Vagina (tissue), 2 donors: ENCODE data around the gene ARID1A. TPM values are rescaled to one million over a fixed set of nuclear protein-coding genes. Genes with fewer than 3 reads are reported as not detected.

Source experiments
- DNase-seq, 2 donors: peaks; one replicate each; pipeline ENCODE4 v3.0.0-alpha.2; 2017; ENCODE audit errors: extremely low spot score in 2 of 2
- H3K27ac ChIP-seq: fragments of 200-600 bp; sonication (generic); one replicate; pipeline ENCODE4 v1.5.1; 2019
- H3K27me3 ChIP-seq: fragments of 200-600 bp; sonication (generic); one replicate; pipeline ENCODE4 v1.5.1; 2019
- H3K36me3 ChIP-seq, 2 donors: fragments of 200-600 bp; sonication (generic); one replicate each; pipeline ENCODE4 v1.5.1; 2017 to 2019
- H3K4me1 ChIP-seq: fragments of 200-600 bp; sonication (generic); one replicate; pipeline ENCODE4 v1.5.1; 2019
- H3K4me3 ChIP-seq, 2 donors: fragments of 200-600 bp; sonication (generic); 1 replicate in 1 of 2; 2 replicates in 1 of 2; pipeline ENCODE4 v1.5.1; 2016 to 2019
- H3K9me3 ChIP-seq: fragments of 200-600 bp; sonication (generic); one replicate; pipeline ENCODE4 v1.5.1; 2019
- POLR2A ChIP-seq, 2 donors: fragments of 450-650 bp; IDR thresholded peaks; one replicate each; pipeline ENCODE4 v1.6.1; 2017; ENCODE audit warnings: antibody characterized with exemption in 2 of 2, mild to moderate bottlenecking in 2 of 2, moderate library complexity in 2 of 2
- POLR2AphosphoS5 ChIP-seq, 2 donors: sonication (generic); formaldehyde crosslinking; IDR thresholded peaks; one replicate each; pipeline ENCODE4 v1.9.0; 2017; ENCODE audit warnings: antibody characterized with exemption in 2 of 2, mild to moderate bottlenecking in 2 of 2, low read depth in 1 of 2; ENCODE audit not compliant: insufficient read depth in 1 of 2
- intact Hi-C: fragments of 100-400 bp; cut with DNase I; formaldehyde crosslinking; loops from one replicate; pipeline ENCODE4 v1.15.1; 2023
- total RNA-seq: library from RNA; depleted of rRNA; stranded (reverse); fragments of >200 nt; gene quantifications from one replicate; pipeline ENCODE4 v1.2.3, GENCODE V29; 2016
- TF ChIP-seq, protein P1 (sequence below), 3 experiments: fragments of 450-650 bp in 2 of 3; fragments of 200-600 bp in 1 of 3; sonication (generic) in 1 of 3; IDR thresholded peaks; one replicate each; pipeline ENCODE4 v1.5.1; 2017 to 2019; ENCODE audit warnings: antibody characterized with exemption in 3 of 3, mild to moderate bottlenecking in 2 of 3, moderate library complexity in 2 of 3

Gene ARID1A
- total RNA-seq, 1 donor from 2014 or later: 91.6 TPM

GRCh38 chr1:26822737-26823395, 127.1 kb downstream of the ARID1A start:
- DNase-seq: no peak
- no peak overlapping the region for H3K27ac ChIP-seq
- TF ChIP-seq POLR2A (IDR thresholded peaks at IDR 0.05): no peak
- TF ChIP-seq, protein P1, sequence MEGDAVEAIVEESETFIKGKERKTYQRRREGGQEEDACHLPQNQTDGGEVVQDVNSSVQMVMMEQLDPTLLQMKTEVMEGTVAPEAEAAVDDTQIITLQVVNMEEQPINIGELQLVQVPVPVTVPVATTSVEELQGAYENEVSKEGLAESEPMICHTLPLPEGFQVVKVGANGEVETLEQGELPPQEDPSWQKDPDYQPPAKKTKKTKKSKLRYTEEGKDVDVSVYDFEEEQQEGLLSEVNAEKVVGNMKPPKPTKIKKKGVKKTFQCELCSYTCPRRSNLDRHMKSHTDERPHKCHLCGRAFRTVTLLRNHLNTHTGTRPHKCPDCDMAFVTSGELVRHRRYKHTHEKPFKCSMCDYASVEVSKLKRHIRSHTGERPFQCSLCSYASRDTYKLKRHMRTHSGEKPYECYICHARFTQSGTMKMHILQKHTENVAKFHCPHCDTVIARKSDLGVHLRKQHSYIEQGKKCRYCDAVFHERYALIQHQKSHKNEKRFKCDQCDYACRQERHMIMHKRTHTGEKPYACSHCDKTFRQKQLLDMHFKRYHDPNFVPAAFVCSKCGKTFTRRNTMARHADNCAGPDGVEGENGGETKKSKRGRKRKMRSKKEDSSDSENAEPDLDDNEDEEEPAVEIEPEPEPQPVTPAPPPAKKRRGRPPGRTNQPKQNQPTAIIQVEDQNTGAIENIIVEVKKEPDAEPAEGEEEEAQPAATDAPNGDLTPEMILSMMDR (IDR thresholded peaks at IDR 0.05): peak in 1 of 3 experiments; percentile 4
- no peak for TF ChIP-seq POLR2AphosphoS5 (IDR thresholded peaks at IDR 0.05; ENCODE audit: insufficient read depth in 1 of 2, low read depth in 1 of 2)
- no peaks in the 10 kb centered on the region for H3K36me3 ChIP-seq
- H3K27me3 ChIP-seq: no peaks in the 10 kb centered on the region
- H3K9me3 ChIP-seq: no peaks in the 10 kb centered on the region
- peaks cover 21% of the 10 kb centered on the region for H3K4me1 ChIP-seq
- no peak overlapping the region for H3K4me3 ChIP-seq
- intact Hi-C loops: no loop called here

DNA sequence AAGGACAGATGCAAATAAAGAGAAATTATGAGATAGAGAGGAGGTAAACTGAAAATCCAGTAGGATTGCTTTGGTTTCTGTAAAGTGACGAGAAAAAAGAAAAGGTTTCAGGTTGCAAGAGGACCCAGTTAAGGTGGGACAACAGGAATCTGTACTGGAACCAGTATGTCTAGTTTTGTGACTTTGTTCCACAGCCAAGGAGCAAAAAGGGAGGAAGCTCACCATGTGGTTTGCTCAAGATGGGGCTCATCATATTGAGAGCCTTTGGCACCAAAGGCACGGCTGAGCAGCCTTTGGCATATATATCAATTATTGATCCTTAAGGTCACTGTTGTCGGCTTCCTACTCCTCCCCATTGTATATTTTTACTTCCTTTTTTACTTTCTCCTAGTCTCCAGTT, 128.9 kb downstream of the ARID1A start:
- DNase-seq: no peak
- intact Hi-C loops: no loop called here
- no peaks in the 10 kb centered on the region for H3K9me3 ChIP-seq
- peaks cover 39% of the 10 kb centered on the region for H3K4me1 ChIP-seq
- no peaks in the 10 kb centered on the region for H3K27me3 ChIP-seq
- no peak overlapping the region for H3K27ac ChIP-seq
- no peak overlapping the region for H3K4me3 ChIP-seq
- TF ChIP-seq POLR2A (IDR thresholded peaks at IDR 0.05): no peak
- no peak for TF ChIP-seq POLR2AphosphoS5 (IDR thresholded peaks at IDR 0.05; ENCODE audit: insufficient read depth in 1 of 2, low read depth in 1 of 2)
- TF ChIP-seq, protein P1 (IDR thresholded peaks at IDR 0.05): no peak
- H3K36me3 ChIP-seq: no peaks in the 10 kb centered on the region

- no peaks in the 10 kb centered on the region for H3K36me3 ChIP-seq
- H3K9me3 ChIP-seq: no peaks in the 10 kb centered on the region
- peak within 1 kb of the TSS; percentile 75 to 80 for H3K4me3 ChIP-seq
- intact Hi-C loops: no loop called here
- no peak for DNase-seq
- no peaks in the 10 kb centered on the region for H3K27me3 ChIP-seq
- peak within 1 kb of the TSS; percentile 95 for H3K27ac ChIP-seq
- H3K4me1 ChIP-seq: peaks cover 48% of the 10 kb centered on the region
- TF ChIP-seq POLR2A (IDR thresholded peaks at IDR 0.05) (no peak), POLR2AphosphoS5 (IDR thresholded peaks at IDR 0.05; ENCODE audit: insufficient read depth in 1 of 2, low read depth in 1 of 2) (peak in 1 of 2 donors; percentile 28)
- TF ChIP-seq, protein P1 (IDR thresholded peaks at IDR 0.05): peak; percentile 6 to 66 (median 14)
These were observed 130.7 kb downstream of the ARID1A start, which contains the start of gene ZDHHC18 for GRCh38 chr1:26826261-26827105. ZDHHC18 (plus strand) TSS chr1:26826688; CDS start chr1:26826805, 117 bp downstream.

GRCh38 chr1:26827106-26827604, 131.3 kb downstream of the ARID1A start:
- Histone ChIP-seq H3K4me3 (peak overlapping the region; percentile 75 to 80), H3K4me1 (peaks cover 48% of the 10 kb centered on the region), H3K27me3 (no peaks in the 10 kb centered on the region), H3K36me3 (peaks cover 0 to 2% of the 10 kb centered on the region in 2 donors), H3K27ac (peak overlapping the region; percentile 95), H3K9me3 (no peaks in the 10 kb centered on the region)
- intact Hi-C loops: no loop called here
- DNase-seq: no peak
- TF ChIP-seq, protein P1 (IDR thresholded peaks at IDR 0.05): no peak
- TF ChIP-seq POLR2A (IDR thresholded peaks at IDR 0.05) (no peak), POLR2AphosphoS5 (IDR thresholded peaks at IDR 0.05; ENCODE audit: insufficient read depth in 1 of 2, low read depth in 1 of 2) (no peak)
